HepG2 (cell line): ENCODE measurements around the gene ASB11. TPM values are rescaled to one million over a fixed set of nuclear protein-coding genes. Genes with fewer than 3 reads are reported as not detected.

Experiments
- ATAC-seq: fragments of 200-7000 bp; cut with Tn5 transposase; 3 replicates; pipeline ENCODE4 v1.9.1; 2020; ENCODE audit warnings: mild to moderate bottlenecking, moderate library complexity
- BruUV-seq: library from RNA; stranded (reverse); fragments of 400-500 nt; replicated peaks from 2 replicates; lab custom pipeline; 2021; lab: Mats Ljungman, UMichigan
- CTCF ChIA-PET: fragments of 300-600 bp; formaldehyde crosslinking; extraction: SDS; loops from one replicate; lab custom pipeline; 2021; ENCODE audit warnings: low total read pairs, inconsistent platforms, low intra/inter-chr PET ratio; lab: Yijun Ruan, JAX
- POLR2A ChIA-PET: fragments of 350-600 bp; sonication (Branson Sonifier 250); formaldehyde crosslinking; loops from one replicate; lab custom pipeline; 2020; ENCODE audit warnings: antibody characterized with exemption, inconsistent platforms; lab: Yijun Ruan, JAX
- DNase-seq: peaks from one replicate; pipeline ENCODE4 v3.0.0-alpha.2; 2015; ENCODE audit warnings: low spot score
- FAIRE-seq: peaks from 3 replicates; lab custom pipeline; 2011; peaks lifted over from hg19 to GRCh38; lab: Jason Lieb, UNC
- H2AFZ ChIP-seq: one replicate; pipeline ENCODE4 v1.6.1; 2011; ENCODE audit warnings: low read length, inconsistent platforms
- H3K27ac ChIP-seq: fragments of 300-600 bp; 3 replicates; pipeline ENCODE4 v1.8.0; 2011; ENCODE audit warnings: mixed run types, mild to moderate bottlenecking, mixed read lengths, low read length, inconsistent platforms; ENCODE audit not compliant: insufficient read depth; ENCODE audit errors: extremely low read length
- H3K27me3 ChIP-seq, 2 experiments: fragments of 200-600 bp in 1 of 2; 2 replicates in 1 of 2; 3 replicates in 1 of 2; pipeline versions ENCODE4 v1.6.0 to v1.8.0; 2011; ENCODE audit warnings: low read length in 2 of 2, mild to moderate bottlenecking in 2 of 2, moderate library complexity in 2 of 2, inconsistent platforms in 1 of 2; ENCODE audit not compliant: insufficient read depth in 2 of 2, control insufficient read depth in 1 of 2
- H3K36me3 ChIP-seq, 2 experiments: fragments of 200-600 bp in 1 of 2; replicated peaks in 1 of 2; 2 replicates in 1 of 2; 3 replicates in 1 of 2; pipeline versions ENCODE4 v1.5.1 to v1.8.0; 2011; ENCODE audit warnings: low read length in 2 of 2, inconsistent platforms in 1 of 2; ENCODE audit not compliant: insufficient read depth in 2 of 2, control insufficient read depth in 1 of 2
- H3K4me1 ChIP-seq: 2 replicates; pipeline ENCODE4 v1.5.1; 2012; ENCODE audit warnings: low read length, inconsistent platforms; ENCODE audit not compliant: insufficient read depth
- H3K4me2 ChIP-seq: 2 replicates; pipeline ENCODE4 v1.6.0; 2011; ENCODE audit warnings: low read depth, low read length, inconsistent platforms
- H3K4me3 ChIP-seq, 3 experiments: fragments of 200-600 bp in 1 of 3; sonication (generic), shearing (Covaris generic) in 1 of 3; replicated peaks in 1 of 3; 2 replicates each; pipeline ENCODE4 v1.5.1; 2011 to 2016; ENCODE audit warnings: low read length in 3 of 3, inconsistent platforms in 2 of 3, low read depth in 2 of 3, mild to moderate bottlenecking in 2 of 3, control low read depth in 1 of 3, mixed read lengths in 1 of 3; ENCODE audit not compliant: insufficient read depth in 1 of 3
- H3K79me2 ChIP-seq: one replicate; pipeline ENCODE4 v1.6.1; 2011; ENCODE audit warnings: low read length, inconsistent platforms; ENCODE audit not compliant: insufficient read depth
- H3K9ac ChIP-seq: 2 replicates; pipeline ENCODE4 v1.6.0; 2011; ENCODE audit warnings: mild to moderate bottlenecking, low read depth, low read length, inconsistent platforms; ENCODE audit not compliant: insufficient read depth
- H3K9me3 ChIP-seq: 2 replicates; pipeline ENCODE4 v1.5.1; 2012; ENCODE audit warnings: mild to moderate bottlenecking, low read length
- H4K20me1 ChIP-seq: 2 replicates; pipeline ENCODE4 v1.6.0; 2011; ENCODE audit warnings: inconsistent platforms, mild to moderate bottlenecking, low read length, moderate library complexity; ENCODE audit not compliant: insufficient read depth
- CTCF ChIP-seq: sonication (generic); formaldehyde crosslinking; IDR thresholded peaks from 2 replicates; pipeline ENCODE4 v1.5.0; 2020; ENCODE audit warnings: mild to moderate bottlenecking, missing genetic modification reagents, moderate library complexity
- DRAP1 ChIP-seq: IDR thresholded peaks from 2 replicates; pipeline ENCODE4 v1.6.1; 2016; ENCODE audit warnings: missing genetic modification reagents, missing compliant biosample characterization
- SMC3 ChIP-seq: IDR thresholded peaks from 2 replicates; pipeline ENCODE4 v1.6.1; 2011; ENCODE audit warnings: low read length, improper control_type of control experiment
- STAG1 ChIP-seq: sonication (generic); formaldehyde crosslinking; IDR thresholded peaks from 2 replicates; pipeline ENCODE4 v1.4.0; 2020; ENCODE audit warnings: missing genetic modification reagents
- ZNF780A ChIP-seq: sonication (generic); formaldehyde crosslinking; IDR thresholded peaks from 2 replicates; pipeline ENCODE4 v1.8.0; 2022; ENCODE audit warnings: mild to moderate bottlenecking, missing genetic modification reagents, moderate library complexity
- WGBS: methylation state at CpG from one replicate; pipeline ENCODE4 v1.1.6; 2017; ENCODE audit warnings: low lambda C conversion rate; 5-methylcytosine and 5-hydroxymethylcytosine counted together
- in situ Hi-C: cut with HindIII; loops from 2 replicates; pipeline ENCODE4 v1.10.0; 2017; ENCODE audit warnings: low pct_unique_long_range_greater_than_20kb; ENCODE audit not compliant: extremely low pct_ligation_motif_present
- intact Hi-C: fragments of 100-400 bp; cut with micrococcal nuclease; formaldehyde crosslinking; loops from one replicate; pipeline ENCODE4 v1.10.0; 2022; ENCODE audit not compliant: unreplicated experiment
- polyA plus RNA-seq, 8 experiments: library from polyadenylated mRNA; depleted of rRNA in 3 of 8; stranded (reverse) in 7 of 8; unstranded in 1 of 8; fragments of >200 nt; fragmentation: Illumina TruSeq in 4 of 8; extraction: Trizol in 4 of 8; gene quantifications; 2 replicates each; pipeline versions ENCODE4 v1.2.1 to v1.2.3, GENCODE V29; 2011 to 2016; ENCODE audit warnings: low read depth in 4 of 8, missing spikeins in 1 of 8, mixed read lengths in 1 of 8; ENCODE audit not compliant: insufficient read depth in 1 of 8
- total RNA-seq, 5 experiments: library from RNA; depleted of rRNA; stranded (reverse); fragments of >200 nt; fragmentation: Illumina TruSeq; extraction: Trizol; gene quantifications; 2 replicates each; pipeline ENCODE4 v1.2.3, GENCODE V29; 2016; ENCODE audit warnings: low read depth in 1 of 5

The ASB11 gene
- total and polyA plus RNA-seq, 2 of the 13 experiments (the other 11 are each of a cell fraction or from before 2014, with no cell fraction given) = not detected

- Histone ChIP-seq H4K20me1 (no peaks in the 10 kb centered on the region), H3K4me1 (no peaks in the 10 kb centered on the region), H3K9ac (no peak overlapping the region), H3K27ac (no peak overlapping the region), H3K4me2 (no peak overlapping the region), H3K36me3 (no peaks in the 10 kb centered on the region), H2AFZ (no peak overlapping the region), H3K79me2 (no peaks in the 10 kb centered on the region), H3K9me3 (no peaks in the 10 kb centered on the region), H3K27me3 (no peaks in the 10 kb centered on the region), H3K4me3 (no peak overlapping the region)
- POLR2A ChIA-PET = no interaction called here
- BruUV-seq = no TSS peak
- TF ChIP-seq SMC3 = peak; percentile 44
- TF ChIP-seq ZNF780A (CRISPR knock-in tag) = no peak
- TF ChIP-seq CTCF (CRISPR knock-in tag) = peak; percentile 44
- peak; percentile 51 for TF ChIP-seq STAG1 (CRISPR knock-in tag)
- no peak for TF ChIP-seq DRAP1 (CRISPR knock-in tag)
- CTCF ChIA-PET = interaction anchor here (1.2 to 1.8 kb wide), 2 partner anchors 1147 to 1204 kb away, joined by 4 to 10 read pairs; no protein-coding TSS in a partner anchor
- WGBS = 36% methylated on average over 4 of the region's 5 CpGs
- in situ Hi-C loops (no loop called here), intact Hi-C loops (loop anchor here (1.0 to 10.0 kb wide), 4 partner anchors 98 to 1204 kb away; partner anchors contain the start of gene GLRA2)
- DNase-seq (peak; percentile 12), ATAC-seq (no peak), FAIRE-seq (peak; percentile 64)
Measured at GRCh38 chrX:15242899-15243555, 72.4 kb downstream of the ASB11 start.
